Adrenal gland (tissue), 5 donors: Measurements from ENCODE around the gene PTH2R.

Experiments used
- POLR2A ChIP-seq, 2 donors: fragments of 450-650 bp; IDR thresholded peaks; one replicate each; pipeline ENCODE4 v1.6.1; 2017; ENCODE audit warnings: antibody characterized with exemption in 2 of 2, mild to moderate bottlenecking in 2 of 2, moderate library complexity in 1 of 2
- TF ChIP-seq, protein P1 (sequence below), 6 experiments: fragments of 450-650 bp in 4 of 6; fragments of 200-600 bp in 2 of 6; sonication (generic) in 1 of 6; IDR thresholded peaks; 1 replicate in 5 of 6; 2 replicates in 1 of 6; pipeline versions ENCODE4 v1.5.1 to v1.8.0; 2016 to 2021; ENCODE audit warnings: antibody characterized with exemption in 6 of 6, mild to moderate bottlenecking in 2 of 6, moderate library complexity in 1 of 6
- donor health status: DM: no; HTN: no; CAD: no.

DNA sequence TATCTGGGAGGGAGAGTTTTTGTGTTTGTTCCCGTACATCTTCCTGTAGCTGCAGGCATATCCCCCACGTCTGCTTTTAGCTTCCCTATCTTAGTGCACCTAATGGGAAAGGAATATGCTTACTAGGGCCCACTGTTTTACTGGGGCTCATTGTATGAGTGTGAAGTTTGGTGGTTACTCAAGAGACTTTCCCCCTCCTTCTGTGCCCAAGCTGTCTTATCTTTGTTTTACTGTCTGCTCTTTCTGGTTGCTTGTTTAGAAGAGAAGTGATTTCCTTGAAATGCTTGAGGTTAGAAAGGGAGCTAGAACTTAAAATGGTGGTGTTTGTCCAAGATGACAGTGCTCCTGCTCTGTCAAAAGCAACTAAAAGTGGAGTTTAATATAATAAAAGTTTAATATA lies 7.3 kb downstream of the PTH2R start:
- TF ChIP-seq, protein P1, sequence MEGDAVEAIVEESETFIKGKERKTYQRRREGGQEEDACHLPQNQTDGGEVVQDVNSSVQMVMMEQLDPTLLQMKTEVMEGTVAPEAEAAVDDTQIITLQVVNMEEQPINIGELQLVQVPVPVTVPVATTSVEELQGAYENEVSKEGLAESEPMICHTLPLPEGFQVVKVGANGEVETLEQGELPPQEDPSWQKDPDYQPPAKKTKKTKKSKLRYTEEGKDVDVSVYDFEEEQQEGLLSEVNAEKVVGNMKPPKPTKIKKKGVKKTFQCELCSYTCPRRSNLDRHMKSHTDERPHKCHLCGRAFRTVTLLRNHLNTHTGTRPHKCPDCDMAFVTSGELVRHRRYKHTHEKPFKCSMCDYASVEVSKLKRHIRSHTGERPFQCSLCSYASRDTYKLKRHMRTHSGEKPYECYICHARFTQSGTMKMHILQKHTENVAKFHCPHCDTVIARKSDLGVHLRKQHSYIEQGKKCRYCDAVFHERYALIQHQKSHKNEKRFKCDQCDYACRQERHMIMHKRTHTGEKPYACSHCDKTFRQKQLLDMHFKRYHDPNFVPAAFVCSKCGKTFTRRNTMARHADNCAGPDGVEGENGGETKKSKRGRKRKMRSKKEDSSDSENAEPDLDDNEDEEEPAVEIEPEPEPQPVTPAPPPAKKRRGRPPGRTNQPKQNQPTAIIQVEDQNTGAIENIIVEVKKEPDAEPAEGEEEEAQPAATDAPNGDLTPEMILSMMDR (IDR thresholded peaks at IDR 0.05) = no peak
- no peak for TF ChIP-seq POLR2A (IDR thresholded peaks at IDR 0.05)
